EL (cell line): ENCODE results near the gene ROR2.

Experiments used
- DNase-seq: peaks from one replicate; pipeline ENCODE4 v3.0.0-alpha.2; 2016

ROR2 gene

DNA sequence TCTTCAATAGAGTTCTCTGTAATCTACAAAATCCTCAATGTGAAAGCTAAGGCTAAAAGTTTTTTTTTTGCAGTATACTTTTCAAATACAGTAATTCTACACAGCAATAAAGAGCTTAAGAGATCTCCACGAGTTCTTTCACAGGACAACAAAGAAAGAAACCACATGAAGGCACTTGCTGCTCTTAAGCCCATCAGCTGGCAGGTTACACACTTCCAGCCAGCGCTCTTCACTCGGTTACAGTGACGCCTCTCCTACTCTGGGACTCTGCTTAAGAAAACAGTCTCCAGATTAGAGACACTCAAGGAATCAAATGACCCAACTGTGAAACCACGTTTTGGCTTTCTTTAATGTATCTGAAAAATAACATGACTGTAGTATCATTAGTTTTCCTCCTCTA is 85.0 kb downstream of the ROR2 start:
- no peak for DNase-seq

DNA sequence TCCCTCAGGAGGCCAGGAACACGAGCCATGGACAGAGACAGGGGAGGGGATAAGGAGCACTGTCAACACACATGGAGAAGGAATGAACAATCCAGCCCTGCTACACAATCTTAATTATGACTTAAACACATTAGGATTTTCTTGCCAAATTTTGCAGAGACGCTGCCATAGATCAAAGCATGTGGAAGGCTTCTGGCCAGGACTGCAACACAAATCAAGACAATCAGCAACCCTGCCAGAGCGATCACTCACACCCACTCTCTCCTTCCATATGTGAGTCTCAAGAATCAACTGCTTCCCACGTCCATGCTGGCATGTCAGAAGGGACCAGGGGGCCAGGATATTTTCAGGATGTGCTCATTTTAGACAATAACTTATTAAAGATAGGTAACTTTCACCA is 85.6 kb downstream of the ROR2 start:
- no peak for DNase-seq

DNA sequence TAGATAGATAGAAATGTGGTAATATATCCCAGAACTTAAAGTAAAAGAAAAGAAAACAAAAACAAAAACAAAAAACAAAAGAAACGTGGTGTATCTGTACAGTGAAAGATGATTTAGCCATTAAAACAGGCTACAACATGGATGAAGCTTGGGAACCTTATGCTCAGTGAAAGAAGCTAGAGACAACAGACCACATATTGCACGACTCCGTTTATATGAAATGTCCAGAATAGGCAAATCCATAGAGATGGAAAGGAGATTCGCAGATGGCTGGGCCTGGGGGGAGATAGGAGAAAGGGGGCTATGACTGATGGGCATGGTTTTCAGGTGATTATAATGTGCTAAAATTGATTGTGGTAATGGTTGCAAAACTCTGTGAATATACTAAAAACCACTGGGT is 86.6 kb downstream of the ROR2 start:
- DNase-seq = no peak

DNA sequence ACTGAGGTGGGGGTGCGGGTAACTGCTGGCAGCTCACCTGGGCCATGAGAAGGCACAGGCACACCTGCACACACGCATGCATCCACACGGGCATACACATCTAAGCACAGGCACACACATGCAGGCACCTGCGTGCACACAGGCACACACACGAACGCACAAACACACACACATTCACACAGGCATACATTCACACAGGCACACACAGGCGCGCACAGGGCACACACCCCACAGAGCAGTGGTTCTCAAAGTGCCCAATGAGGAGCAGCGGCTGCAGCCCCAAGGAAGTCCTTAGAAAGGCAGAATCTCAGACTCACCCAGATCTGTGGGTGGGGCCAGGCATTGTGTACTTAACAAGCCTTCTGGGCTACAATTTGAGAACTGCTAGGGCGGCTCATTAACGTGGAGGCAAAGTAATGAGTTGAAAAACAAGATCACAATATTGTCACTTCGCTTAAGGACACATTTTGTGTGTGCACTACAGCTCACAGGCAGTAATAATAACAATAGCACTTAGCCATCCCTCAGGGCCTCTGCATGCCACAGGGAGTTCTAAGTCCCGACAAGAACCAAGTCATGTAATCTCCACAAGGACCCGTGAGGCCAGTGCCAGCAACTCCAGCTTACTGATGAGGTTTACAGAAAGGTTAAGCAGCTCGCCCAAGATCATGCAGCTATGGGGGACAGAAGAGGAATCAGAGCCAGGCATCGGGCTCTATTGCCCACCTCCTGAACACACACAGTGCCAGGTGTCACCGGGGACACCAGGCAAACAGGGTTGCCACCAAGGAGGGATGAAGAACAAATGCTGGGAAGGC is 91.6 kb downstream of the ROR2 start:
- DNase-seq = no peak

DNA sequence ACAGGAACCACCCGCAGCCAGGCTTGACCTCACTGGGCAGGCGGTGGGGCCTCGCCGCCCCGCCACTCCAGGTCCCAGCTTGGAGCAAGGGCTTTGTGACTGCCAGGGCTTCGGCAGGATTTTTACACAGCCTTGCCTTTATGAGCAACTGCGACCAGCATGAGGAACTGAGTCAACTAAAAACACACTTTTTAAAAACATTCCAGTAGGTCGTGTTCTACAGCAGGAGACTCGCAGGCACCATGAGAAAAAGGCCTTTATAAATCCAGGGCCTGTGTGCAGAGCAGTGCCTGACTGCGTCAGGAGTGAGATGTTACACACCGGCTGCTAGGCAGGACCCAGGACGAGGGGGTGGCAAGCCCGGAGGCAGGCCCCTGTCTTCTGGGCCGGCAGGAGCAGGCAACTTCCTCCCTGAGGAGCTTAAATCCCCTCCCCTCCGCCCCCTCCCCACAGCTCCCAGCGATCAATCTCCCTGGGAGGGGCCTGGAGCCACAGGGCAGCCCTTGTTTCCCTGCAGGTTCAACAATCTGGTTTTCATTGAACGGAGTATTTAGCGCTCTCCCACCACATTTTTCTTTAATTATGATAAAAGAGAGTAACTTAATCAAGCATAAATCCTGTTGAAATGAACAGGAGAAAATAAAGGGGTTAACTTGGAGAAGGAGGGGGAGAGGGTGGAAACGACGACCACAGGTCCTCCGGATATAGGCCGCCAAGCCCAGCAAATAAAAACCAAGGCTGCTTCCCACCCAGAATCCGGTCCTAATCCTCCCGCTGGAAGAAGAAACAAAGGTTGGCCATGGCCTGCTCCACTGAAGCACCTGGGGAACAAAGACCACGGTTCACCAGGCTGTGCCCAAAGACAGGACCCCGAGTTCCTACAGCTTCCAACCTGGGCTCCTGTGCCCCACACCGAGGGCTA is 92.5 kb downstream of the ROR2 start:
- DNase-seq = no peak

DNA sequence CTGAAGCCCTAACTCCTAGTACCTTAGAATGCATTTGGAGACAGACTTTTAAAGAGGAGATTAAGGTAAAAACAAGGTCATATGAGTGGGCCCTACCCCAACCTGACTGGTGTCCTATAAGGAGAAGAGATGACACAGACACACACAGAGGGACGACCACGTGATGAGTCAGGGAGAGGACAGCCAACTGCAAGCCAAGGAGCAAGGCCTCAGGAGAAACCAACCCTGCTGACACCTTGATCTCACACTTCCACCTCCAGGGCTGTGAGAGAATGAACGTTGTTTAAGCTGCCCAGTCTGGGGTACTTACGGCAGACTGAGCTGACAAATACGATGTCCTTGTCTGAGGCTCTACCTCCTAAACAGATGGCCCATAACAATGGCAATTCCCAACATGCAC is 93.6 kb downstream of the ROR2 start:
- peak; percentile 20 for DNase-seq

DNA sequence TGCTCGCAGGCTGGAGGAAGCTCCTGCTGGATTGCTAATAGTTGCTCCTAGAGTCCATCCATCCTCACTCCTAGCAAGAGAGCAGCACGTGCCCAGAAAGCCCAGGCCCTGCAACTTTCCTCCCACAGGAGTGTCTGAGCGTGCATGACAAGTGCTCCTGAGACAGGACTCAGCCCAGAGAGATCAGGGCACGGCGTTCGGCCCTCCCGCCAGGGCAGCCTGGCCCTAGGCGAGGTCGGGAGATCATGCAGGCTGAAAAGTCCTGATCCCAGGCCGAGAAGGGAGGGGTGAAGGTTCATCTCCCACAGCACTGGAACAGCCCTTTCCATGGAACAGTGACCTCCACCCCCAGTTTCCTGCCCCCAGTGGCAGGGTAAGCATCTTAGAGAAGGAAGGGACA is 94.8 kb downstream of the ROR2 start:
- DNase-seq = no peak

DNA sequence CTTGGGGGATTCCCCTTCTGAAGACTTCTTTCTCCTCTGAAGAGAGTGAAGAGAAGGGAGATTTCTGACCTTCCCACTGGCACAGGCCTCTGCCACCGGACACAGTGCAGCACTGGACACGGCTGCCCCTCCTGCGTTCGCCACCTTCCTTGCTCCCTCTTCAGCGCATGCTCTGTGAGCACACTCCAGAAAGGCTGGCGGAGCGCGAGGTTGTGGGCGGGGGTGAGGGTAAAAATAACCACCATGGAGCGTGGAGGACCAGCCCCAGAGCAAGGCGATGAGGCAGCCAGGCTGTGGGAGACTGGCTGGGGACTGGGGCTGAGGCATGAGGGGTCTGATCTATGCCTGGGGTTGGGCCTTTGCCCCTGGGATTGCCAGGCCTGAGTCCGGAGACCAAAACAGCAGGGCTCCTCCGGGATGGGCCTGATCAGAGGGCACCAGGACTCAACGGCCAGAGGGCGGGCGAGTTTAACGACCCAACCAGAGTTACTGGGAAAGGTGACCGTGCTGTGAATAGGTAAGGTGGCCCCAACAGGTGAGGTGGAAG is 97.2 kb downstream of the ROR2 start:
- DNase-seq = no peak

DNA sequence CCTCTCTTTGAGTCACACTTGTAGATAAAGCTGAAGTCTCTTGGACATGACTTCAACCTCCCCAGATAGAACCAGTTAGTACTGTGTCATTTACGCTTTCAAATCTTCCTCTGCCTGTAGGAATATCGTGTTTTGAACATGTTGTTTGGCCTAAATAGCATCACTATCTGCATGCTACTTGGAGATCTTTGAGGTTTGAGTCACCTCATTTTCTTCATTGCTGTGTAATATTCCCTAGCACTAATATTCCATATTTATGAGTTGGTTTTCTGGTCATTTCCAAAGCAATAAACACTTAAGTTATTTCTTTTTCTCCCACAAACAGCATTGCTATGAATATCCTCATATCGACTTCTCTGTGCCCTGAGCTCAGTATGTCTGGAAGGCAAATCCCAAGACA is 100.3 kb downstream of the ROR2 start:
- DNase-seq = no peak

DNA sequence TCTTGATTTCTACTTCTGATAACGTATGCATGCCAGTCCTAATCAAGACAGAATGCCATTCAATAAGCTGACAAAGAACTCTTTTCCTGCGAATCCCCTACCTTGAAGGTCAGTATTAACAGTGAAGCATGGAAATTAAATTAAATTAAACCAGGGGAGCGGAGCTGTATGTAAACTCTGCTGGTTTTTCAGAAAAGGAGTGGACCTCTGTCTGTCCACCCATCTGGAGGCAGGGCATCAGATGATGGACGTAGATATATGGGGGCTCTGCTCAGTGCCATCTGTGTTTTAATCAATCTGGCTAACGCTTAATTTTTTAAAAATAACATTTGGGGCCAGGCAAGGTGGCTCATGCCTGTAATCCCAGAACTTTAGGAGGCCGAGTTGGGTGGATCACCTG is 101.9 kb downstream of the ROR2 start:
- DNase-seq = no peak

DNA sequence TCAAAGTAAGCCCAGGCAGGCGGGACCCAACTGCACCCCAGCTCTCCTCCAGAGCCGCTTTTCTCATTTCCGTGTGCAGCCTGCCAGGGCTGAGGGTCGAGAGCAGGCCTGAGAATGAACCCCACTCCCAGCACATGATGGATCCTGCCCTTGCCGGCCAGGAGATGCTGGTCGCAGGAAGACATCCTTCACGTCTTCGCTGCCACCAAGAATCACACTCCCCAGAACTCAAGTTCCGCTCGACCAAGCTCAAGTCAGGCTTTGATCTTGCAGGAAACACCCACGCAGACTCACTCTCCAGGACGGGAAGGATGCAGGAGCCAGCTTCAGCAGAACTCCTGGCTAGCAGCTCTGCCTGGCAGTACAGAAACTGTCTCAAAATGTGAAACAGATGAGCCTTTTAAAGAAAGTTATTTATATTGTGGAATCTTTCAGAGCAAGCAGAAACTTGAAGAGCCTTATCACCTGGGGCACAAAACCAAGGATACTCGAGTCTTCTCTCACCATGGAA is 102.4 kb downstream of the ROR2 start:
- peak; percentile 22 for DNase-seq

DNA sequence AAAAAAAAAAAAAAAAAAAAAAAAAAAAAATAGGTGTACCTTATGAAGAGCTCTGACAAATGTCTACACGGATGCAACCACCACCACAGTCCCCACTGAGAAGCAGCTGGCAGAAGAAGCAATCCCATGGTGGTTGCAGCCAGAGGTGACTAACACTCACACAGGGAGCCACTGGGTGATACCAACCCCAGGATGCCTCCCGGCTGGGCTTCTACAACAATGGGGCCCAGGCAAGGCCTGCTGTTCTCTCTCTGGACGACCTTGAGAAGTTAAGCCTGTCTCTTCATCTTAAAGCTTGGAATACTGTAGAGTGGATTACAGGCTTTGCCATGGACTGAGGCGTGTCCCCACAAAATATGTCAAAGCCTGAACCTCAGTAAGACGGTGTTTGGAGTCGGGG is 104.1 kb downstream of the ROR2 start:
- DNase-seq = no peak

DNA sequence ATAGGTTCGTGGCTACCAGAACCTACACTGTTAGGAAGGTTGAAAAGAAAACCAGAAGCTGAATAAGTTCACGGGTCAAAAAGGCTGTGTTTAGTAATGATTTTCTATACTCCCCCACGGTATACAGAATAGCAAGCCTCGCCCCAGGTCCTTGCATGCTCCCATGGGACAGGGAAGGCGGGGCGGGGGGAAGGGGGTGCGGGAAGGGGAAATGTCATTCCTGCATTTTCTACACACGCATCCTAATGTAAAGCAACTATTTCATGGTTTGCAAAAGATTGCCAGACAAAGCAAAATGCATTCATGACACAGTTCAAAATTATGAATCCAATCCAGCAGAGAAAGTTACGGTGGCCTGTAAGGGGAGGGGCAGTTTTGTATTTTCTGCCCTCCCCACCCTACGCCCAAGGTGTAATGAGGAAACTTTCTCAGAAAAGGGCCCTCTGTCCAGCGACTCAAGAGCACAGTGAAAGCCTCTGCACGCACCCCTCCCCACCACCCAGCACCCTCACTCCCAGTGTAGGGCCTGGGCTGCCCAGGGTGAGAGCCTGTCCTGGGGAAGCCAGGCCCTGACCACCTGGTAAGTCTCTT is 105.2 kb downstream of the ROR2 start:
- no peak for DNase-seq

DNA sequence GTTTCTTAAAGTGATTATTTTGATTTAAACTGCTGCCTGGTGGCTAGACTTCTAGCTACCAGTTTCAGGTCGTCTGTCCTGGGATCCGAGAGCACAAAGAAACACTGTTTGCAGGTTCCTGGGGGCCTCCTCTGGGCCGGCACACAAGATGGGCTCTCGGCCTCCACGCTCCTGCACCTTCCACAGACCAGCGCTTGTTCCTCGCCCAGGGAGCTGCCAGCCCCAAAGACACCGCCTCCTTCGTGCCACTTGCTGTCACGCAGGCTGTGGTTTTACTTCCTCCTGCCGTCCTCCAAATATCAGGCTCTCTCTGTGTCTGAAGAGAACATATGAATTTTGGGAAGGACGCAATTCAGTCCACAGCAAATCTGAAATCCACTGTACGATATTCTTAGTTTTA is 105.8 kb downstream of the ROR2 start:
- DNase-seq = no peak

DNA sequence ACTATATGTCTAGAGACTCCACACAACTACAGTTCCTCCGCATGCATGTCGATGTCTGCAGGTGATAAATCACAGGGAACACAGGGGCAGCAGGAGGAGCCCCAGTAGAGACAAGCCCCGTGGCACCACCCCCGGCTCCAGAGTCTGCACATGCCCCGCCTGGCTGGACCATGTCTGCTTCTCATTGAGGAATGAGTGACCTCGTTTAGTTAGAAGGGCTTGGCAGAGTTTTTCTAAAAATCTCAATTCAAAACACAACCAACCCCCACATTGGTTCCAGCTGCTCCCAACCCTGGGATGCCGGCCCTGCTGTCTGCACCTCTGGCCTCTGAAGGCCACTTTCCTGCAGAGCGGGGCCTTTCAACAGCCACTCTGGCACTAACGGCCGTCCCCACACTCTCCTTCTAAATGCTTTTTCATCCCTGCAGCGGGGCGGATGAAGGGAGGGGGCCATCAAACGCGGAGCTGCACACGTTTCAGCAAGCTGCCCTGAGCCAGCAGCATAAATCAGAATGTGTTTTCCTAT is 106.3 kb downstream of the ROR2 start:
- DNase-seq = no peak

DNA sequence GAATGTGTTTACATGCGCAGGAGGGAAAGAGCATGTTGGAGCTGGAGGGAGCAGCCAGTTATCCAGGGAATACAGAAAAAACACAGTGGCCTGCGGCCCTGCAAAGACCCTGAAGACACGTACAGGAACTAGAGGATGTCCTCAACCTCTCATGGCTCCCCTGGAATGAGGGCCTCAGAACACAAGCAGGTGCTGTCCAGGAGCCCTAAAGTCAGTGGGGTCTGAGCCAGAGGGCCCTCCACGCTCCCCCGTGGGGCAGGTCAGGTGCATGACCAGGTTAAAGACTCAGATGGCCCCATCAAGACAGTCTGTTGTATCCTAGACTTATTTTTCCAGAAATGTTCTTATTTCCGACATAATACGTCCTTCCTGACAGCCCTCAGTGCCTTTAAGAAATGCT is 106.9 kb downstream of the ROR2 start:
- DNase-seq = no peak

DNA sequence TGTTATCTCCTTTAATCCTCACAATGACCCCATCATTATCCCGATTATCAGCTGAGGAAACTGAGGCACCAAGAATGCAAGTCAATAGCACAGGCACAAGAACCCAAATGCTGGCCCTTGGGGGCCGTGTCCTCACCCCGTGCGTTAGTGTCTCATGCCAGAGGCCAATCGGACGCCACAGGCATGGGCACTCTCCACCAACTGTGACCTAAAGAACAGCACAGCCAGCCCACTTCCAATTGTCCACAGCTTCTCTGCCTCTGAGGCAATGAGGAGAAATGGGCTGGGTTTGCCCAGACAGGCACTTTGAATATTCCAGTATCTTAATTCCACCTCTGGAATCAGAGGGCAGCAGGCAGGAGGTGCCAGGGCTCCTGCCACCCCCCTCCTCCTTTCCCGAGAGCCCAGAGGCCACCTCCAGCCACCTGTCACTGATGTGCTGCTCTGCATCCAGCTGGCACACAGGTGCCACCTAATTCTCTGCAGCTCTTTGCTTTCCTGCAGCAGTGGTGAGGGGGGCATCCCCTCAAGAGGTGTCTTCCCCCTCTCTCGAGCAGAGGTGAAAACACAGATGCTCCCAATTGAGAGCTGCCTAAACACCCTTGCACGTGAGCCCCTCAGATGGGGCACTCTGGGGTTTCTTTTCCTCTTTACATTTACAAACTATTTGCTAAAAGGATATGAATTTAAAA is 107.5 kb downstream of the ROR2 start:
- no peak for DNase-seq

DNA sequence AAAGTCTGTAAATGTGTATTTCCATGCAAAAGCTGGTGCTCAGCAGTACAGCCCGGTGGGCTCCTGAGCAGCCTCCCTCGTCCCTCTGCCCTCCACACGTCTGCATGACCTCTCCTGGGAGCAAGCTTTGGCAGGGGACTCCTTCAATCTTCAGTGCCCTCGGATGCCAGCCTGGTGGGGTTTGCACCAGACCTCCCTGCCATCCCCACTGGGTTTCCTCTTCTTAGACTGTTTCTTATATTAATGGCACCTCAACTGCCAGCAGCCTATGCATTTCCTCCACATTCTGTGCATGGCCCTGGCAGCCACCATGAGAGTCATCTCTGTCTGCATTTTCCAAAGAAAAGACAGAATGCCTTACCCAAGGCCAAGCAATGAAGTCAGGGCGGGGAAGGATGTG is 108.4 kb downstream of the ROR2 start:
- DNase-seq = no peak

DNA sequence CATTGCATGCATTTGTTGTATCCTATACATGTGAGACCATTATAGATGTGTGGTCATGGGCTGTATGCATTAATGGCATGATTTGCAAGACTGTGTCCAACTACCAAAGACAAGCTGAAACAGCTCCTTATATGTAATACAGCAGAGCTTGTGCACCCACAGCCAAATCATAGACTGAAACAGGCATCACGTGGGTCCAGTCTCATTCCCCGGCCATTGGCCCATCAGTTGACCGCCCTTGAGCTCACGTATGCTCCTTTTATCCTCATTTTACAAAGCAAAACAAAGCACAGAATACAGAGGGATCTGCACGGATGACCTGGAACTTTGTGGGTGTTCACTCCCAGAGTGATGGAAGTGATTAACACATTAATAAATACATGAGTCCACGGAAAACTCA is 109.1 kb downstream of the ROR2 start:
- DNase-seq = no peak

DNA sequence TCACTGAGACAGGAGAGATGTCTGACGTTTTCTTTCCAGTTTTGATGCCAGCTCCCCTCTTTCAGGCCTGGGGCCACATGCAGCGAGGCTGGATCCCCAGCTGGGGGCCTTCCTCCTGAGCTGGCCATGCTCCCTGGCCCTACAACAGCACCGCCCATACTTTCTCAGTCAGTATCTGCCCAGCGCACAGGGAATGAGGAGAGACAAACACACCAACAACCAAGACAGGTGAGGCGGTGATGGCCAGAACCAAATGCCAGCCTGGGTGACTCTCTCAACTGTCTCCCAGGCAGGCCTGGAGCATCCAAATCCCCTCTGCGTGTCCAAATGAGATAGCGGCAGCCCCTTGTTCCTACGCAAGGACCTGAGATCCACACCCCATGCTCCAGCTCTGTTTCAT is 109.6 kb downstream of the ROR2 start:
- no peak for DNase-seq

DNA sequence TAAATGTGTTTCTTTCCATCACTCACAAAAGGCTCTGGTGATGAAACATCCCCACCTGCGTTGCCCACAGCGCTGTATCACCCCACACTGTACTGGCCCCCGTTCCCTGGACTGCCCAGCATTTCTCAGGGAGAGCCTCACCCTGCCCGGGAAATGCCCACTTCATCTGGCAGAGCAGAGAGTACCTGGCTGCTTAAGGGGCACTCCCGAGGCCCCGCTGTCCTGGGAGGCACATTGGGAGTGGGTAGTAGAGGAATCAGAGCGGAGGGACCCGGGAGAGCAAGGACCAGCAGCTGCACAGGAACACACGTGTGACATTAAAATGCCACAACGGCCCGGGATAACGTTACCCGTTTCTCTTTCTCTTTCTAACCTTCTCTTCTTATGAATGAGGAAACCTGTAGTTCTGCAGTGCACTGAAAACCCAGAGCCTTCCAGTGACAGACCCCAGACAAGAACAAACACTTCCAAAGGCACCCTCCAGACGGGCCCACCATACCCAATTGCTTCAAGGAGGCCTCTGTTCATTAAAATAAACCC is 110.0 kb downstream of the ROR2 start:
- DNase-seq = no peak
